H1 (cell line): Measurements from ENCODE around the gene AGO3. TPM values are rescaled to one million over a fixed set of nuclear protein-coding genes. Genes with fewer than 3 reads are reported as not detected.

ENCODE experiments used
- CTCF ChIA-PET: fragments of 300-600 bp; sonication (Branson Sonifier 250); formaldehyde crosslinking; loops from one replicate; lab custom pipeline; 2021; ENCODE audit not compliant: partially characterized antibody; lab: Charles Lee
- POLR2A ChIA-PET: fragments of 300-600 bp; sonication (Branson Sonifier 250); formaldehyde crosslinking; loops from one replicate; lab custom pipeline; 2021; ENCODE audit warnings: inconsistent platforms; ENCODE audit not compliant: partially characterized antibody; lab: Charles Lee
- DNase-seq, 2 experiments: peaks; one replicate each; pipeline versions ENCODE4 v3.0.0 to v3.0.0-alpha.2; 2010 to 2022; ENCODE audit warnings: low spot score in 2 of 2, low read depth in 1 of 2, mixed read lengths in 1 of 2
- FAIRE-seq: peaks from 2 replicates; lab custom pipeline; 2011; peaks lifted over from hg19 to GRCh38; lab: Jason Lieb, UNC
- H2AFZ ChIP-seq: 2 replicates; pipeline ENCODE4 v1.8.1; 2012; ENCODE audit warnings: low read length, inconsistent platforms
- H2AK5ac ChIP-seq: 2 replicates; pipeline ENCODE4 v1.6.1; 2013; ENCODE audit warnings: low read depth, low read length
- H2BK120ac ChIP-seq: replicated peaks from 2 replicates; pipeline ENCODE3; 2013; ENCODE audit warnings: low read depth, low read length, inconsistent platforms
- H2BK12ac ChIP-seq: 2 replicates; pipeline ENCODE4 v1.6.1; 2013; ENCODE audit warnings: low read depth, low read length
- H2BK15ac ChIP-seq: 2 replicates; pipeline ENCODE4 v1.6.1; 2013; ENCODE audit warnings: low read length
- H2BK20ac ChIP-seq: 2 replicates; pipeline ENCODE4 v1.6.1; 2013; ENCODE audit warnings: low read length
- H2BK5ac ChIP-seq: 2 replicates; pipeline ENCODE4 v1.6.1; 2013; ENCODE audit warnings: low read depth, low read length
- H3K14ac ChIP-seq: 2 replicates; pipeline ENCODE4 v1.6.1; 2013; ENCODE audit warnings: inconsistent platforms; ENCODE audit not compliant: insufficient read length
- H3K18ac ChIP-seq: 2 replicates; pipeline ENCODE4 v1.6.1; 2013; ENCODE audit warnings: low read length; ENCODE audit errors: extremely low read depth
- H3K23ac ChIP-seq: 2 replicates; pipeline ENCODE4 v1.6.1; 2013; ENCODE audit warnings: inconsistent platforms; ENCODE audit not compliant: insufficient read length
- H3K23me2 ChIP-seq: 2 replicates; pipeline ENCODE4 v1.6.1; 2013; ENCODE audit warnings: low read depth, low read length
- H3K27ac ChIP-seq: 2 replicates; pipeline ENCODE4 v1.6.1; 2011; ENCODE audit warnings: low read depth, low read length, inconsistent platforms
- H3K27me3 ChIP-seq, 4 experiments: replicated peaks in 1 of 4; 1 replicate in 1 of 4; 2 replicates in 3 of 4; pipeline versions ENCODE4 v1.6.1 to v1.8.1; 2011 to 2013; ENCODE audit warnings: low read length in 3 of 4, mild to moderate bottlenecking in 3 of 4, inconsistent platforms in 2 of 4, mixed read lengths in 2 of 4, moderate library complexity in 1 of 4; ENCODE audit not compliant: control insufficient read depth in 3 of 4, insufficient read depth in 3 of 4; ENCODE audit errors: extremely low read depth in 1 of 4
- H3K36me3 ChIP-seq, 4 experiments: 2 replicates each; pipeline versions ENCODE4 v1.6.1 to v1.8.1; 2011 to 2013; ENCODE audit warnings: mild to moderate bottlenecking in 4 of 4, low read length in 3 of 4, moderate library complexity in 2 of 4, control low read depth in 1 of 4, inconsistent platforms in 1 of 4; ENCODE audit not compliant: insufficient read depth in 4 of 4, control insufficient read depth in 2 of 4
- H3K4ac ChIP-seq: replicated peaks from 2 replicates; pipeline ENCODE3; 2013; ENCODE audit warnings: low read length, low read depth, mixed read lengths, inconsistent platforms; ENCODE audit not compliant: insufficient read length
- H3K4me1 ChIP-seq, 4 experiments: replicated peaks in 1 of 4; 1 replicate in 1 of 4; 2 replicates in 3 of 4; pipeline versions ENCODE4 v1.6.1 to v1.8.1; 2011 to 2013; ENCODE audit warnings: low read length in 3 of 4, inconsistent platforms in 2 of 4, mixed read lengths in 1 of 4; ENCODE audit not compliant: insufficient read depth in 4 of 4, control insufficient read depth in 3 of 4
- H3K4me2 ChIP-seq, 2 experiments: 2 replicates each; pipeline versions ENCODE4 v1.6.1 to v1.8.1; 2011 to 2013; ENCODE audit warnings: low read depth in 2 of 2, low read length in 2 of 2, control low read depth in 1 of 2, inconsistent platforms in 1 of 2, mild to moderate bottlenecking in 1 of 2; ENCODE audit not compliant: insufficient read depth in 1 of 2
- H3K4me3 ChIP-seq, 4 experiments: fragments of 200-600, 300-600 bp in 1 of 4; sonication (generic), shearing (Covaris generic), sonication (Bioruptor Twin) in 1 of 4; 2 replicates each; pipeline versions ENCODE4 v1.5.1 to v1.8.1; 2011 to 2016; ENCODE audit warnings: low read length in 4 of 4, low read depth in 3 of 4, control low read depth in 2 of 4, inconsistent platforms in 2 of 4, mild to moderate bottlenecking in 2 of 4, mixed read lengths in 1 of 4, moderate library complexity in 1 of 4; ENCODE audit not compliant: insufficient read depth in 2 of 4; ENCODE audit errors: extremely low read depth in 1 of 4
- H3K56ac ChIP-seq: replicated peaks from 2 replicates; pipeline ENCODE3; 2013; ENCODE audit warnings: low read depth, mild to moderate bottlenecking, mixed read lengths, low read length, inconsistent platforms; ENCODE audit not compliant: insufficient read length
- H3K79me1 ChIP-seq: 2 replicates; pipeline ENCODE4 v1.6.1; 2013; ENCODE audit warnings: low read depth, low read length, control low read depth
- H3K79me2 ChIP-seq, 2 experiments: 2 replicates each; pipeline versions ENCODE4 v1.6.1 to v1.8.1; 2012 to 2013; ENCODE audit warnings: low read length in 2 of 2, mild to moderate bottlenecking in 2 of 2, inconsistent platforms in 1 of 2; ENCODE audit not compliant: insufficient read depth in 2 of 2, control insufficient read depth in 1 of 2
- H3K9ac ChIP-seq, 4 experiments: replicated peaks in 1 of 4; 1 replicate in 1 of 4; 2 replicates in 3 of 4; pipeline versions ENCODE4 v1.6.1 to v1.8.1; 2011 to 2013; ENCODE audit warnings: low read depth in 3 of 4, low read length in 3 of 4, control low read depth in 2 of 4, mild to moderate bottlenecking in 2 of 4, moderate library complexity in 2 of 4, inconsistent platforms in 1 of 4; ENCODE audit errors: extremely low read depth in 1 of 4
- H3K9me3 ChIP-seq, 2 experiments: 2 replicates each; pipeline versions ENCODE4 v1.6.1 to v1.8.1; 2012 to 2013; ENCODE audit warnings: mild to moderate bottlenecking in 2 of 2, moderate library complexity in 2 of 2, control low read depth in 1 of 2, inconsistent platforms in 1 of 2, low read depth in 1 of 2, low read length in 1 of 2, mixed read lengths in 1 of 2; ENCODE audit not compliant: insufficient read depth in 2 of 2
- H4K20me1 ChIP-seq, 2 experiments: replicated peaks in 1 of 2; 2 replicates each; pipeline versions ENCODE3 to v1.8.1; 2011 to 2013; ENCODE audit warnings: inconsistent platforms in 2 of 2, low read length in 2 of 2, mild to moderate bottlenecking in 1 of 2; ENCODE audit not compliant: insufficient read depth in 2 of 2, control insufficient read depth in 1 of 2
- H4K5ac ChIP-seq: 2 replicates; pipeline ENCODE4 v1.6.1; 2013; ENCODE audit warnings: low read length, low read depth, mixed read lengths, inconsistent platforms; ENCODE audit not compliant: insufficient read length
- H4K8ac ChIP-seq: 2 replicates; pipeline ENCODE4 v1.8.0; 2013; ENCODE audit warnings: mild to moderate bottlenecking, moderate library complexity, low read length, inconsistent platforms; ENCODE audit not compliant: insufficient read depth; ENCODE audit errors: extremely low read depth
- H4K91ac ChIP-seq: replicated peaks from 2 replicates; pipeline ENCODE3; 2013; ENCODE audit warnings: low read length, mixed read lengths, inconsistent platforms; ENCODE audit not compliant: insufficient read length
- CEBPB ChIP-seq: IDR thresholded peaks from 2 replicates; pipeline ENCODE4 v1.6.1; 2012; ENCODE audit warnings: low read depth, low read length
- CHD1 ChIP-seq: IDR thresholded peaks from 2 replicates; pipeline ENCODE4 v1.6.1; 2012; ENCODE audit warnings: low read depth, low read length, improper control_type of control experiment
- CTBP2 ChIP-seq: IDR thresholded peaks from 2 replicates; pipeline ENCODE4 v1.7.0; 2011; ENCODE audit warnings: borderline replicate concordance, mild to moderate bottlenecking, moderate library complexity, mixed read lengths, low read length; ENCODE audit not compliant: insufficient read depth, insufficient read length
- GTF2F1 ChIP-seq: IDR thresholded peaks from 2 replicates; pipeline ENCODE4 v1.6.1; 2012; ENCODE audit warnings: low read depth, low read length, improper control_type of control experiment, borderline replicate concordance
- MAX ChIP-seq: IDR thresholded peaks from 2 replicates; pipeline ENCODE4 v1.6.1; 2012; ENCODE audit warnings: inconsistent platforms
- POLR2A ChIP-seq, 2 experiments: IDR thresholded peaks; 1 replicate in 1 of 2; 2 replicates in 1 of 2; pipeline ENCODE4 v1.6.1; 2011; ENCODE audit warnings: low read depth in 2 of 2, low read length in 2 of 2, mild to moderate bottlenecking in 2 of 2; ENCODE audit errors: control extremely low read depth in 1 of 2
- POU5F1 ChIP-seq: IDR thresholded peaks from 2 replicates; pipeline ENCODE4 v1.6.1; 2011; ENCODE audit warnings: low read depth, mild to moderate bottlenecking, low read length, moderate library complexity
- RAD21 ChIP-seq, 2 experiments: IDR thresholded peaks in 1 of 2; conservative IDR thresholded peaks in 1 of 2; 2 replicates each; pipeline ENCODE4 v1.6.1; 2011; ENCODE audit warnings: low read depth in 2 of 2, low read length in 2 of 2, improper control_type of control experiment in 1 of 2, inconsistent platforms in 1 of 2, mild to moderate bottlenecking in 1 of 2, moderate library complexity in 1 of 2
- SP4 ChIP-seq: IDR thresholded peaks from 2 replicates; pipeline ENCODE4 v1.6.1; 2012; ENCODE audit warnings: low read length, inconsistent platforms
- polyA plus RNA-seq, 7 experiments: library from polyadenylated mRNA; depleted of rRNA in 3 of 7; stranded (reverse) in 5 of 7; unstranded in 2 of 7; fragments of >200 nt in 5 of 7; fragments of 200-250 nt in 2 of 7; gene quantifications; 1 replicate in 5 of 7; 2 replicates in 1 of 7; 4 replicates in 1 of 7; pipeline versions ENCODE4 v1.2.1 to v1.2.3, GENCODE V29; 2011 to 2013; ENCODE audit warnings: missing spikeins in 2 of 7, mixed read lengths in 2 of 7
- total RNA-seq: library from RNA; stranded (reverse); fragmentation: NEBNext Ultra II Directional; extraction: Animal tissue kit (Norgen Biotek cat#: 25700); gene quantifications from 2 replicates; pipeline ENCODE4 v1.2.1, GENCODE V29; 2021

Gene AGO3
- total and polyA plus RNA-seq, 2 of the 8 experiments (the other 6 are each of a cell fraction or from before 2014, with no cell fraction given) = 10.7 to 26.4 TPM

- TF ChIP-seq CTBP2 = no peak
Measured at GRCh38 chr1:36031441-36031840, 100.5 kb downstream of the AGO3 start (continued).

DNA sequence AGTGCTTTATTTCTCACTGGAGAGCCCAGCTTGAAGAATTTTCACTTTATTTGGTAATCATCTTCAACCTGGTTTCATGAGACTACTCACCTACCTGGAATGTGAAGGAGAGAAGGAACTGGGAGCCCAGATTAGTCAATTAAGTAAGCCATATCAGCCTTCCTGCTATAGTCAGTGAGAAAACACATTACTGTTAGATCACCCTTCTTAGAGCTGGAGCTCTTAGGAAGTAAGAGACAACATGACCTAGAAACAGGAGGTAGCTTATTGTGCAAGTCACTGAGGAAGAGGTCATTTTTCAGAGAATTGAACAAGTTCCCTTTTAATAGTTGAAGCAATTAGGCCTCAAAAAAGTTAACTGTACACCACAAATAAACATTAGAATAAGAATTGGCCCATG lies 103.8 kb downstream of the AGO3 start:
- Histone ChIP-seq H3K4me2 (no peak overlapping the region), H3K23ac (no peak overlapping the region), H3K23me2 (no peaks in the 10 kb centered on the region), H3K18ac (no peak overlapping the region), H3K4ac (no peak overlapping the region), H4K91ac (no peak overlapping the region), H4K5ac (no peak overlapping the region)
- no peak for TF ChIP-seq SP4
- no peak for TF ChIP-seq GTF2F1
- TF ChIP-seq RAD21 (IDR thresholded peaks at IDR 0.05 in 1 of 2, conservative IDR thresholded peaks at IDR 0.05 in 1 of 2; ENCODE audit: low read depth in 2 of 2, low read length in 2 of 2) = no peak
- TF ChIP-seq POLR2A (IDR thresholded peaks at IDR 0.05; ENCODE audit: control extremely low read depth in 1 of 2, low read depth in 2 of 2, low read length in 2 of 2) = no peak
- TF ChIP-seq POU5F1 = no peak
- TF ChIP-seq MAX = no peak
- TF ChIP-seq CHD1 = no peak
- TF ChIP-seq CEBPB = no peak
- TF ChIP-seq, all 59 proteins: peak for 0
- Histone ChIP-seq H3K27me3 (no peaks in the 10 kb centered on the region), H3K79me2 (no peaks in the 10 kb centered on the region), H2BK120ac (no peak overlapping the region), H2AFZ (no peak overlapping the region), H3K9me3 (no peaks in the 10 kb centered on the region), H4K8ac (no peak overlapping the region), H2AK5ac (no peak overlapping the region), H4K20me1 (no peaks in the 10 kb centered on the region), H3K27ac (no peak overlapping the region), H2BK12ac (no peak overlapping the region), H2BK15ac (no peak overlapping the region), H3K14ac (no peak overlapping the region), H2BK5ac (no peak overlapping the region), H3K56ac (no peak overlapping the region), H2BK20ac (no peak overlapping the region), H3K9ac (no peak overlapping the region), H3K36me3 (peaks cover 0 to 9% (median under 1%) of the 10 kb centered on the region in 4 experiments; a peak in 4 of 8 replicates), H3K4me1 (no peaks in the 10 kb centered on the region), H3K4me3 (no peak overlapping the region), H3K79me1 (no peaks in the 10 kb centered on the region)
- CTCF ChIA-PET = no interaction called here
- no peak for FAIRE-seq
- POLR2A ChIA-PET = no interaction called here
- no peak for DNase-seq
